ENCODE measurements around the gene ATP5ME. TPM values are rescaled to one million over a fixed set of nuclear protein-coding genes. Genes with fewer than 3 reads are reported as not detected.

The ATP5ME gene
- total and polyA plus RNA-seq, 11 donors: 210 to 2,413 (median 800) TPM

- ATAC-seq: no peak
- intact Hi-C loops (cut with DNase I): no loop called here
- H3K4me1 ChIP-seq: peaks cover 0 to 15% (median 3%) of the 10 kb centered on the region in 12 donors
- H3K4me3 ChIP-seq: no peak overlapping the region
- 78 to 85% (median 82%) methylated on average over 8 to 22 of the region's 22 CpGs for WGBS, 4 donors
- H3K9me3 ChIP-seq: no peaks in the 10 kb centered on the region
- H3K27me3 ChIP-seq: peaks cover 0 to 16% (median 0%) of the 10 kb centered on the region in 9 donors
- peak in 2 of 5 donors; percentile 27 to 55 for DNase-seq
- H3K27ac ChIP-seq: no peak overlapping the region
- TF ChIP-seq CTCF (IDR thresholded peaks at IDR 0.05): no peak
- no peak for TF ChIP-seq POLR2A (IDR thresholded peaks at IDR 0.05)
- peaks cover 0 to 13% (median 9%) of the 10 kb centered on the region in 9 donors for H3K36me3 ChIP-seq
Measured at GRCh38 chr4:666436-666810, 7.7 kb downstream of the ATP5ME start.

- DNase-seq (peak in 2 of 5 donors; percentile 22 to 25), ATAC-seq (peak in 1 of 4 donors; percentile 12)
- H3K27me3 ChIP-seq: peaks cover 0 to 16% (median 0%) of the 10 kb centered on the region in 9 donors
- intact Hi-C loops (cut with DNase I): no loop called here
- H3K36me3 ChIP-seq: peaks cover 0 to 7% (median 4%) of the 10 kb centered on the region in 9 donors
- H3K4me1 ChIP-seq: peaks cover 0 to 15% (median 3%) of the 10 kb centered on the region in 12 donors
- no peak overlapping the region for H3K27ac ChIP-seq
- H3K9me3 ChIP-seq: no peaks in the 10 kb centered on the region
- H3K4me3 ChIP-seq: no peak overlapping the region
- 59 to 65% (median 61%) methylated on average over 12 to 22 of the region's 22 CpGs; no CpG with 5 or more reads in 1 of the 4 donors for WGBS, 4 donors
- TF ChIP-seq CTCF (IDR thresholded peaks at IDR 0.05) (no peak), POLR2A (IDR thresholded peaks at IDR 0.05) (no peak)
Measured at GRCh38 chr4:665751-666435, 8.2 kb downstream of the ATP5ME start.

GRCh38 chr4:665381-665750 is 8.7 kb downstream of the ATP5ME start:
- Histone ChIP-seq H3K27ac (no peak overlapping the region), H3K4me3 (no peak overlapping the region), H3K36me3 (peaks cover 0 to 2% (median 0%) of the 10 kb centered on the region in 9 donors), H3K4me1 (peaks cover 0 to 15% (median 3%) of the 10 kb centered on the region in 12 donors), H3K9me3 (no peaks in the 10 kb centered on the region), H3K27me3 (peaks cover 0 to 16% (median 0%) of the 10 kb centered on the region in 9 donors)
- intact Hi-C loops (cut with DNase I): no loop called here
- TF ChIP-seq CTCF (IDR thresholded peaks at IDR 0.05) (no peak), POLR2A (IDR thresholded peaks at IDR 0.05) (no peak)
- 86 to 87% (median 87%) methylated on average over 12 of the region's 12 CpGs for WGBS, 4 donors
- DNase-seq (peak in 2 of 5 donors; percentile 17 to 24), ATAC-seq (no peak)

GRCh38 chr4:664713-665231 is 9.3 kb downstream of the ATP5ME start:
- H3K9me3 ChIP-seq: no peaks in the 10 kb centered on the region
- H3K4me1 ChIP-seq: peaks cover 0 to 15% (median 3%) of the 10 kb centered on the region in 12 donors
- peak overlapping the region in 3 of 12 donors; percentile 68 to 83 (median 74) for H3K4me3 ChIP-seq
- no peaks in the 10 kb centered on the region for H3K36me3 ChIP-seq
- H3K27me3 ChIP-seq: peaks cover 0 to 16% (median 0%) of the 10 kb centered on the region in 9 donors
- H3K27ac ChIP-seq: no peak overlapping the region
- ATAC-seq (no peak), DNase-seq (peak in 3 of 5 donors; percentile 18 to 49 (median 25))
- TF ChIP-seq POLR2A (IDR thresholded peaks at IDR 0.05) (no peak), CTCF (IDR thresholded peaks at IDR 0.05) (no peak)
- intact Hi-C loops (cut with DNase I): no loop called here
- whole genome bisulfite sequencing, 4 donors: 87 to 96% (median 94%) methylated on average over 17 to 24 of the region's 24 CpGs

All from heart left ventricle (tissue), 16 donors.